ENCODE measurements around the gene GPM6B. TPM values are rescaled to one million over a fixed set of nuclear protein-coding genes. Genes with fewer than 3 reads are reported as not detected.

Gene GPM6B
- total RNA-seq, 2 experiments from 2014 or later: not detected

- POLR2A ChIA-PET: no interaction called here
- ATAC-seq: no peak
These were observed 8.0 kb downstream of the GPM6B start for GRCh38 chrX:13808865-13809264.

DNA sequence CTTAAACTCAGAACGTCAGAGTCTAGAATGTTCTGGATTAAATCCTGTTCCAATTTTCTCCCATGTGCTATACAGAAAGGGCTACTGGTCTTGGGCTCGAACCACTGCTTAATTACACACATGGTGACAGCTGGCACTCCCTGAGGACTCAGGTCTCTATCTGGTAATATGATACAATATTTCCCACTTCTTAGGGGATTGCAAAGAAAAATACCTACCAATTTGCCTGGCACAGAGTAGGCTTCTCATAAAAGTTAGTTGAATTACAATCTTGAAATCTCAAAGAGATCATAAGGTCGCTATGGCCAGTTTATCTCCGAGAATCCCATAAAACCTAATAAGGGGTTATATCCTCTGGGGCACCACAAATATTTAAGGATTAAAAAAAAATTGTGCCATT is 8.6 kb downstream of the GPM6B start:
- Mint-ChIP-seq H3K4me1 (ENCODE audit: low read depth) (no peaks in the 10 kb centered on the region), H3K4me3 (no peak overlapping the region), H3K36me3 (ENCODE audit: low read depth) (no peaks in the 10 kb centered on the region), H3K9me3 (ENCODE audit: insufficient read depth) (no peaks in the 10 kb centered on the region), H3K27me3 (ENCODE audit: low read depth) (peaks cover 8% of the 10 kb centered on the region), H3K27ac (no peak overlapping the region)
- ChIA-PET POLR2A (no interaction called here), CTCF (no interaction called here)
- no peak for ATAC-seq
- DNase-seq: no peak

More at GRCh38 chrX:13808865-13809264, 8.0 kb downstream of the GPM6B start:
- H3K27me3 Mint-ChIP-seq (ENCODE audit: low read depth): peaks cover 8% of the 10 kb centered on the region
- no peak overlapping the region for H3K27ac Mint-ChIP-seq
- H3K4me3 Mint-ChIP-seq: no peak overlapping the region
- DNase-seq: no peak
- CTCF ChIA-PET: no interaction called here
- no peaks in the 10 kb centered on the region for H3K4me1 Mint-ChIP-seq (ENCODE audit: low read depth)
- no peaks in the 10 kb centered on the region for H3K36me3 Mint-ChIP-seq (ENCODE audit: low read depth)
- H3K9me3 Mint-ChIP-seq (ENCODE audit: insufficient read depth): no peaks in the 10 kb centered on the region

GRCh38 chrX:13805241-13805640 is 11.7 kb downstream of the GPM6B start:
- Mint-ChIP-seq H3K4me3 (no peak overlapping the region), H3K4me1 (ENCODE audit: low read depth) (no peaks in the 10 kb centered on the region), H3K36me3 (ENCODE audit: low read depth) (no peaks in the 10 kb centered on the region), H3K9me3 (ENCODE audit: insufficient read depth) (no peaks in the 10 kb centered on the region), H3K27ac (no peak overlapping the region), H3K27me3 (ENCODE audit: low read depth) (peaks cover 2% of the 10 kb centered on the region)
- CTCF ChIA-PET: no interaction called here
- DNase-seq: no peak
- POLR2A ChIA-PET: no interaction called here
- ATAC-seq: no peak

- no peak overlapping the region for H3K4me3 Mint-ChIP-seq
- CTCF ChIA-PET: no interaction called here
- ATAC-seq: no peak
These were observed 13.8 kb downstream of the GPM6B start for GRCh38 chrX:13803116-13803515.

DNA sequence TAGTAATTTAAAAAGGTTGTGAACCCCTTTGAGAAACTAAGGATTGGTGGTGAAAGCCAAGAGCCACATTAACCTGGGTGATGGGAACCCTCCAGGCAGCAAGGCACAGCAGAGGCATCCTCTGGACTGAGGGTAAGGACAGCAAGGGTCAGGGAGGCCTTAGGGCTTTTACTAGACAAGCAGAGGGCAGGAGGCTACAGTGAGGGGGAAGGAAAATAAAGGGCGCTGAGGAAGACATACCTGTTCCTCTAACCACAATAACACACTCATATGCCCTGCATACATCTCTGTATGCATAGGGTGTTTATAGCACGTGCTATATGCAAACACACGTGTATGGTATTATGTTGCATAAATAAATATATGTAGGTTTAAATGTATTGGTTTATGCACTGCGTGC is 18.7 kb downstream of the GPM6B start:
- Mint-ChIP-seq H3K4me3 (no peak overlapping the region), H3K27ac (no peak overlapping the region), H3K9me3 (ENCODE audit: insufficient read depth) (no peaks in the 10 kb centered on the region), H3K36me3 (ENCODE audit: low read depth) (no peaks in the 10 kb centered on the region), H3K4me1 (ENCODE audit: low read depth) (no peaks in the 10 kb centered on the region), H3K27me3 (ENCODE audit: low read depth) (no peaks in the 10 kb centered on the region)
- DNase-seq (no peak), ATAC-seq (no peak)
- POLR2A ChIA-PET: no interaction called here
- CTCF ChIA-PET: no interaction called here

More at GRCh38 chrX:13803116-13803515, 13.8 kb downstream of the GPM6B start:
- Mint-ChIP-seq H3K4me1 (ENCODE audit: low read depth) (no peaks in the 10 kb centered on the region), H3K9me3 (ENCODE audit: insufficient read depth) (no peaks in the 10 kb centered on the region), H3K27ac (no peak overlapping the region), H3K27me3 (ENCODE audit: low read depth) (peaks cover 2% of the 10 kb centered on the region), H3K36me3 (ENCODE audit: low read depth) (no peaks in the 10 kb centered on the region)
- DNase-seq: no peak
- POLR2A ChIA-PET: no interaction called here

GRCh38 chrX:13797512-13797911 is 19.4 kb downstream of the GPM6B start:
- Mint-ChIP-seq H3K9me3 (ENCODE audit: insufficient read depth) (no peaks in the 10 kb centered on the region), H3K4me1 (ENCODE audit: low read depth) (no peaks in the 10 kb centered on the region), H3K27ac (no peak overlapping the region), H3K4me3 (no peak overlapping the region), H3K36me3 (ENCODE audit: low read depth) (no peaks in the 10 kb centered on the region), H3K27me3 (ENCODE audit: low read depth) (no peaks in the 10 kb centered on the region)
- ATAC-seq (no peak), DNase-seq (no peak)
- CTCF ChIA-PET: no interaction called here
- POLR2A ChIA-PET: no interaction called here

- ChIA-PET CTCF (no interaction called here), POLR2A (no interaction called here)
- ATAC-seq (no peak), DNase-seq (no peak)
- no peaks in the 10 kb centered on the region for H3K4me1 Mint-ChIP-seq (ENCODE audit: low read depth)
- H3K27ac Mint-ChIP-seq: no peak overlapping the region
- no peaks in the 10 kb centered on the region for H3K36me3 Mint-ChIP-seq (ENCODE audit: low read depth)
- H3K9me3 Mint-ChIP-seq (ENCODE audit: insufficient read depth): no peaks in the 10 kb centered on the region
- no peaks in the 10 kb centered on the region for H3K27me3 Mint-ChIP-seq (ENCODE audit: low read depth)
- no peak overlapping the region for H3K4me3 Mint-ChIP-seq
These were observed 22.5 kb downstream of the GPM6B start for GRCh38 chrX:13794417-13794816.

- no peaks in the 10 kb centered on the region for H3K36me3 Mint-ChIP-seq (ENCODE audit: low read depth)
- H3K9me3 Mint-ChIP-seq (ENCODE audit: insufficient read depth): no peaks in the 10 kb centered on the region
- H3K4me3 Mint-ChIP-seq: no peak overlapping the region
- ChIA-PET CTCF (no interaction called here), POLR2A (no interaction called here)
- H3K4me1 Mint-ChIP-seq (ENCODE audit: low read depth): no peaks in the 10 kb centered on the region
- ATAC-seq (no peak), DNase-seq (no peak)
- no peak overlapping the region for H3K27ac Mint-ChIP-seq
- no peaks in the 10 kb centered on the region for H3K27me3 Mint-ChIP-seq (ENCODE audit: low read depth)
These were observed 23.0 kb downstream of the GPM6B start for GRCh38 chrX:13793897-13794296.

GRCh38 chrX:13791559-13791958 is 25.3 kb downstream of the GPM6B start:
- Mint-ChIP-seq H3K36me3 (ENCODE audit: low read depth) (no peaks in the 10 kb centered on the region), H3K9me3 (ENCODE audit: insufficient read depth) (no peaks in the 10 kb centered on the region), H3K27ac (no peak overlapping the region), H3K4me3 (no peak overlapping the region), H3K27me3 (ENCODE audit: low read depth) (no peaks in the 10 kb centered on the region), H3K4me1 (ENCODE audit: low read depth) (no peaks in the 10 kb centered on the region)
- CTCF ChIA-PET: no interaction called here
- POLR2A ChIA-PET: no interaction called here
- ATAC-seq (no peak), DNase-seq (no peak)

DNA sequence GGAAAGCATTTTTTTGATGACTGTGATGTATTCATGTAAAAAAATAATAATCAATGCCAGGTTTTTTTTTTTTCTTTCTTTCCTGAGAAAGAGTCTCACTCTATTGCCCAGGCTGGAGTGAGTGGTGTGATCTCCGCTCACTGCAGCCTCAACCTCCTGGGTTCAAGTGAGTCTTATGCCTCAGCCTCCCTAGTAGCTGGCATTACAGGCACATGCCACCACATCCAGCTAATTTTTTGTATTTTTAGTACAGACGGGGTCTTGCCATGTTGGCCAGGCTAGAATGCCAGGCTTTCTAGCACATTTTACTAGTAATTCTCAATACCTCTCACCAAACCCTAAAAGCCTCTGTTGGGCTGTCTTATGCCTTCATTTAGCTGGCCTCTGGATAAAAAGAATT is 25.7 kb downstream of the GPM6B start:
- DNase-seq (no peak), ATAC-seq (no peak)
- no peaks in the 10 kb centered on the region for H3K36me3 Mint-ChIP-seq (ENCODE audit: low read depth)
- no peak overlapping the region for H3K27ac Mint-ChIP-seq
- H3K27me3 Mint-ChIP-seq (ENCODE audit: low read depth): no peaks in the 10 kb centered on the region
- ChIA-PET CTCF (no interaction called here), POLR2A (no interaction called here)
- no peak overlapping the region for H3K4me3 Mint-ChIP-seq
- H3K9me3 Mint-ChIP-seq (ENCODE audit: insufficient read depth): no peaks in the 10 kb centered on the region
- no peaks in the 10 kb centered on the region for H3K4me1 Mint-ChIP-seq (ENCODE audit: low read depth)

GRCh38 chrX:13790206-13791131 is 26.4 kb downstream of the GPM6B start:
- Mint-ChIP-seq H3K27me3 (ENCODE audit: low read depth) (no peaks in the 10 kb centered on the region), H3K4me3 (no peak overlapping the region), H3K27ac (no peak overlapping the region), H3K4me1 (ENCODE audit: low read depth) (no peaks in the 10 kb centered on the region), H3K36me3 (ENCODE audit: low read depth) (no peaks in the 10 kb centered on the region), H3K9me3 (ENCODE audit: insufficient read depth) (no peaks in the 10 kb centered on the region)
- no peak for ATAC-seq
- ChIA-PET CTCF (no interaction called here), POLR2A (no interaction called here)
- no peak for DNase-seq

DNA sequence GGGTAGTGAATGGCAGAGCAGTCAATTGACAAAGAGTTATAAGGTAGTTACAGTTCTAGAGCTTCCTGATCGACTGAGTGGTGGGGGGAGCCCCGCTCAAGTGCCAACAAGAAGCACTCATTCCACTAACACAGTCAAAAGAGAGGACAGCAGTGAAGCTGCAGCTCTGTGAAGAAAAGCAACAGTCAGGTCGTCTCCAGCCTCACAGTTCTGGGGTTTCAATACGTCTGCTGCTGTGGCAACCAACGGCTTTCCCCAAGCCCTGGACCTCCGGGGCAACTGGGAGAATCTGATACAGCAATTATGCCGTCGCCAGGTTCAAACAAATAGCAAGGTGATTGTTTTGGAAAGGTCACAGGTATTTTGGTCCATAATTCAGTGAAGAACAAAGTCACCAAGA is 30.8 kb downstream of the GPM6B start:
- DNase-seq: no peak
- CTCF ChIA-PET: no interaction called here
- Mint-ChIP-seq H3K9me3 (ENCODE audit: insufficient read depth) (no peaks in the 10 kb centered on the region), H3K27ac (no peak overlapping the region), H3K4me3 (no peak overlapping the region), H3K4me1 (ENCODE audit: low read depth) (no peaks in the 10 kb centered on the region), H3K27me3 (ENCODE audit: low read depth) (no peaks in the 10 kb centered on the region), H3K36me3 (ENCODE audit: low read depth) (no peaks in the 10 kb centered on the region)
- no peak for ATAC-seq
- POLR2A ChIA-PET: no interaction called here

DNA sequence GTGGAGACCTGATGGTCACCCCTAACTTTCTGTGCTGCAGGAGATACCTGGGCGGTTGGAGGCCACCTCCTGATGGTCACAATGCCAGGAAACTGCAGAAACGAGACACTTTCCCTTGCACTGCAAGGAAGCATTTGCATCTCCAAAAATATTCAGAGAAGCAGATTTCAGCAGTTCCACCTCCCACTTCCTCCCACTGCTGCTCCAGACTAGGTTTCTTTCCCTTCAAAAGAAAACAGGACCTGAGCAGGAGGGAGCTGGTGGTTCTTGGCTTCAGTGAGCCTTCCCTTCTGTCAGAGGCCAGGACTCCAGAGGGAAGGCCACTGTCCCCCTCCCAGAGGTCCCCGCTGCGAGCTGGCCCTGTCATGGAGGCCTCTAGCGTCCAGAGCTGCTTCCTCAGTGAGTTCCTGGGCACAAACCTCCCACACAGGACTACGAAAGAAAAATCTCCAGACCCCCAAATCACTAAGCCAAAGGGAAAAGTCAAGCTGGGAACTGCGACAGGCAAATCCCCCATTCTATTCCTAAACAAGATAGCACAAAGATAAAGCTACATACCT is 35.9 kb downstream of the GPM6B start:
- no peaks in the 10 kb centered on the region for H3K9me3 Mint-ChIP-seq (ENCODE audit: insufficient read depth)
- no peak overlapping the region for H3K27ac Mint-ChIP-seq
- ChIA-PET CTCF (no interaction called here), POLR2A (no interaction called here)
- no peaks in the 10 kb centered on the region for H3K27me3 Mint-ChIP-seq (ENCODE audit: low read depth)
- H3K4me3 Mint-ChIP-seq: no peak overlapping the region
- DNase-seq (no peak), ATAC-seq (no peak)
- peaks cover under 1% of the 10 kb centered on the region for H3K36me3 Mint-ChIP-seq (ENCODE audit: low read depth)
- H3K4me1 Mint-ChIP-seq (ENCODE audit: low read depth): no peaks in the 10 kb centered on the region
